Fibroblast of gingiva (primary cell): ENCODE results near the gene CROCC2.

ENCODE experiments used
- DNase-seq: peaks from one replicate; pipeline ENCODE4 v3.0.0-alpha.2; 2011; ENCODE audit warnings: low read depth

The CROCC2 gene

GRCh38 chr2:240891492-240892340, 14.4 kb upstream of the CROCC2 start:
- DNase-seq: no peak

GRCh38 chr2:240892356-240892755, 13.8 kb upstream of the CROCC2 start:
- DNase-seq: no peak

- DNase-seq: no peak
Measured at GRCh38 chr2:240892925-240893324, 13.2 kb upstream of the CROCC2 start.

GRCh38 chr2:240893363-240893844, 12.7 kb upstream of the CROCC2 start:
- DNase-seq: no peak

GRCh38 chr2:240894006-240894405, 12.1 kb upstream of the CROCC2 start:
- no peak for DNase-seq

- DNase-seq: no peak
Measured at GRCh38 chr2:240894836-240895558, 11.1 kb upstream of the CROCC2 start.

- DNase-seq: no peak
Measured at GRCh38 chr2:240895656-240896388, 10.3 kb upstream of the CROCC2 start, which contains the start of gene MAB21L4. TSS of gene MAB21L4 (minus strand) at chr2:240896156. CDS start at chr2:240895997, 159 bp downstream.

GRCh38 chr2:240896394-240896793, 9.7 kb upstream of the CROCC2 start:
- DNase-seq: no peak

- DNase-seq: no peak
Measured at GRCh38 chr2:240896871-240897692, 9.1 kb upstream of the CROCC2 start.

GRCh38 chr2:240898108-240898730, 7.9 kb upstream of the CROCC2 start:
- DNase-seq: no peak

- no peak for DNase-seq
Measured at GRCh38 chr2:240898731-240899467, 7.2 kb upstream of the CROCC2 start.

- no peak for DNase-seq
Measured at GRCh38 chr2:240899468-240899865, 6.7 kb upstream of the CROCC2 start.

GRCh38 chr2:240900141-240900860, 5.8 kb upstream of the CROCC2 start:
- no peak for DNase-seq

GRCh38 chr2:240901986-240902614, 4.0 kb upstream of the CROCC2 start:
- no peak for DNase-seq

GRCh38 chr2:240902615-240903041, 3.5 kb upstream of the CROCC2 start:
- DNase-seq: no peak

GRCh38 chr2:240903191-240904060, 2.7 kb upstream of the CROCC2 start:
- no peak for DNase-seq

GRCh38 chr2:240904216-240905175, 1.6 kb upstream of the CROCC2 start:
- no peak for DNase-seq
